WTC11 (cell line): Measurements from ENCODE around the gene TTC28. TPM values are rescaled to one million over a fixed set of nuclear protein-coding genes. Genes with fewer than 3 reads are reported as not detected.

Experiments used
- ATAC-seq: fragments of 200-7000 bp; cut with Tn5 transposase; 2 replicates; pipeline ENCODE4 v1.10.0; 2021; ENCODE audit warnings: mild to moderate bottlenecking, moderate library complexity
- CTCF ChIA-PET: fragments of 300-600 bp; sonication (Branson Sonifier 250); formaldehyde crosslinking; loops from one replicate; lab custom pipeline; 2021; ENCODE audit warnings: antibody characterized with exemption; lab: Charles Lee
- POLR2A ChIA-PET: fragments of 350-600 bp; sonication (Branson Sonifier 250); formaldehyde crosslinking; loops from one replicate; lab custom pipeline; 2021; ENCODE audit warnings: antibody characterized with exemption; lab: Charles Lee
- DNase-seq: peaks from one replicate; pipeline ENCODE4 v3.0.0; 2021; ENCODE audit warnings: low spot score
- H3K27ac Mint-ChIP-seq: 2 replicates; pipeline ENCODE4 v1.8.0; 2021; ENCODE audit warnings: mixed read lengths
- H3K27me3 Mint-ChIP-seq: 2 replicates; pipeline ENCODE4 v1.8.0; 2021; ENCODE audit warnings: low read depth, mild to moderate bottlenecking, moderate library complexity, mixed read lengths
- H3K36me3 Mint-ChIP-seq: 2 replicates; pipeline ENCODE4 v1.8.0; 2021; ENCODE audit warnings: mixed read lengths
- H3K4me1 Mint-ChIP-seq: 2 replicates; pipeline ENCODE4 v1.8.0; 2022; ENCODE audit warnings: mixed read lengths
- H3K4me3 Mint-ChIP-seq: 2 replicates; pipeline ENCODE4 v1.8.0; 2021; ENCODE audit warnings: mild to moderate bottlenecking, moderate library complexity, mixed read lengths
- H3K9me3 Mint-ChIP-seq: 2 replicates; pipeline ENCODE4 v1.8.0; 2021; ENCODE audit warnings: mixed read lengths
- AR ChIP-seq: fragments of 250-450 bp; sonication (Bioruptor Pico); IDR thresholded peaks from 2 replicates; pipeline ENCODE4 v1.9.0; 2021; ENCODE audit warnings: mild to moderate bottlenecking
- ELF4 ChIP-seq: sonication (generic); formaldehyde crosslinking; IDR thresholded peaks from 2 replicates; pipeline ENCODE4 v1.8.1; 2022; ENCODE audit warnings: low read depth, mild to moderate bottlenecking, moderate library complexity, missing genetic modification reagents
- FOXK1 ChIP-seq: sonication (generic); formaldehyde crosslinking; IDR thresholded peaks from 2 replicates; pipeline ENCODE4 v1.8.0; 2022; ENCODE audit warnings: mild to moderate bottlenecking, moderate library complexity, missing genetic modification reagents
- HMGA2 ChIP-seq: fragments of 250-450 bp; sonication (Bioruptor Pico); IDR thresholded peaks from 2 replicates; pipeline ENCODE4 v1.4.0; 2021; ENCODE audit warnings: mild to moderate bottlenecking, moderate library complexity
- JUN ChIP-seq: sonication (generic); formaldehyde crosslinking; IDR thresholded peaks from 2 replicates; pipeline ENCODE4 v1.8.0; 2023; ENCODE audit warnings: mild to moderate bottlenecking, missing genetic modification reagents
- KAT7 ChIP-seq: sonication (generic); formaldehyde crosslinking; IDR thresholded peaks from 2 replicates; pipeline ENCODE4 v1.8.1; 2023; ENCODE audit warnings: missing genetic modification reagents, mild to moderate bottlenecking, borderline replicate concordance
- MYBL2 ChIP-seq: sonication (generic); formaldehyde crosslinking; IDR thresholded peaks from 2 replicates; pipeline ENCODE4 v1.8.1; 2023; ENCODE audit warnings: mild to moderate bottlenecking, moderate library complexity, missing genetic modification reagents
- NFE2L1 ChIP-seq: sonication (generic); formaldehyde crosslinking; IDR thresholded peaks from 2 replicates; pipeline ENCODE4 v1.8.1; 2023; ENCODE audit warnings: missing genetic modification reagents
- SOX15 ChIP-seq: fragments of 250-450 bp; sonication (Bioruptor Pico); IDR thresholded peaks from 2 replicates; pipeline ENCODE4 v1.9.0; 2021; ENCODE audit warnings: mild to moderate bottlenecking
- TEAD1 ChIP-seq: sonication (generic); formaldehyde crosslinking; IDR thresholded peaks from 2 replicates; pipeline ENCODE4 v1.8.0; 2022; ENCODE audit warnings: mild to moderate bottlenecking, missing genetic modification reagents
- ZBTB43 ChIP-seq: sonication (generic); formaldehyde crosslinking; IDR thresholded peaks from 2 replicates; pipeline ENCODE4 v1.8.1; 2023; ENCODE audit warnings: mild to moderate bottlenecking, missing genetic modification reagents
- ZNF121 ChIP-seq: sonication (generic); formaldehyde crosslinking; IDR thresholded peaks from 2 replicates; pipeline ENCODE4 v1.8.0; 2023; ENCODE audit warnings: missing genetic modification reagents
- ZNF281 ChIP-seq: sonication (generic); formaldehyde crosslinking; IDR thresholded peaks from 2 replicates; pipeline ENCODE4 v1.8.0; 2023; ENCODE audit warnings: mild to moderate bottlenecking, missing genetic modification reagents
- ZNF416 ChIP-seq: fragments of 250-450 bp; sonication (Bioruptor Pico); IDR thresholded peaks from 2 replicates; pipeline ENCODE4 v1.9.0; 2021; ENCODE audit warnings: mild to moderate bottlenecking, inconsistent platforms
- ZNF532 ChIP-seq: fragments of 250-450 bp; sonication (Bioruptor Pico); IDR thresholded peaks from 2 replicates; pipeline ENCODE4 v1.9.0; 2021; ENCODE audit warnings: mild to moderate bottlenecking, borderline replicate concordance
- total RNA-seq: library from RNA; stranded (reverse); gene quantifications from 3 replicates; pipeline ENCODE4 v1.2.3, GENCODE V29; 2021
- TF ChIP-seq, protein P1 (sequence below): sonication (generic); formaldehyde crosslinking; IDR thresholded peaks from 2 replicates; pipeline ENCODE4 v1.8.1; 2022; ENCODE audit warnings: mild to moderate bottlenecking, missing genetic modification reagents, moderate library complexity, borderline replicate concordance

Gene TTC28
- total RNA-seq, 1 experiment from 2014 or later = 13.0 TPM

GRCh38 chr22:28333088-28333487, 346.6 kb downstream of the TTC28 start:
- no peak overlapping the region for H3K4me3 Mint-ChIP-seq
- peaks cover 3% of the 10 kb centered on the region for H3K36me3 Mint-ChIP-seq
- ATAC-seq (no peak), DNase-seq (no peak)
- peaks cover 12% of the 10 kb centered on the region for H3K9me3 Mint-ChIP-seq
- no peak overlapping the region for H3K27ac Mint-ChIP-seq
- H3K27me3 Mint-ChIP-seq = peaks cover 3% of the 10 kb centered on the region; the same call in 1 of the 2 replicates
- ChIA-PET POLR2A (no interaction called here), CTCF (no interaction called here)
- TF ChIP-seq ZNF281 (no peak), ELF4 (CRISPR knock-in tag) (no peak), NFE2L1 (CRISPR knock-in tag) (no peak), AR (CRISPR knock-in tag) (no peak), SOX15 (CRISPR knock-in tag) (no peak), ZNF121 (CRISPR knock-in tag) (no peak), KAT7 (CRISPR knock-in tag) (no peak), HMGA2 (CRISPR knock-in tag) (no peak), ZNF416 (CRISPR knock-in tag) (no peak), ZNF532 (CRISPR knock-in tag) (no peak), JUN (no peak), TEAD1 (CRISPR knock-in tag) (no peak), ZBTB43 (no peak)
- TF ChIP-seq, protein P1, sequence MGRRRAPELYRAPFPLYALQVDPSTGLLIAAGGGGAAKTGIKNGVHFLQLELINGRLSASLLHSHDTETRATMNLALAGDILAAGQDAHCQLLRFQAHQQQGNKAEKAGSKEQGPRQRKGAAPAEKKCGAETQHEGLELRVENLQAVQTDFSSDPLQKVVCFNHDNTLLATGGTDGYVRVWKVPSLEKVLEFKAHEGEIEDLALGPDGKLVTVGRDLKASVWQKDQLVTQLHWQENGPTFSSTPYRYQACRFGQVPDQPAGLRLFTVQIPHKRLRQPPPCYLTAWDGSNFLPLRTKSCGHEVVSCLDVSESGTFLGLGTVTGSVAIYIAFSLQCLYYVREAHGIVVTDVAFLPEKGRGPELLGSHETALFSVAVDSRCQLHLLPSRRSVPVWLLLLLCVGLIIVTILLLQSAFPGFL = no peak
- H3K4me1 Mint-ChIP-seq = peaks cover 21% of the 10 kb centered on the region

DNA sequence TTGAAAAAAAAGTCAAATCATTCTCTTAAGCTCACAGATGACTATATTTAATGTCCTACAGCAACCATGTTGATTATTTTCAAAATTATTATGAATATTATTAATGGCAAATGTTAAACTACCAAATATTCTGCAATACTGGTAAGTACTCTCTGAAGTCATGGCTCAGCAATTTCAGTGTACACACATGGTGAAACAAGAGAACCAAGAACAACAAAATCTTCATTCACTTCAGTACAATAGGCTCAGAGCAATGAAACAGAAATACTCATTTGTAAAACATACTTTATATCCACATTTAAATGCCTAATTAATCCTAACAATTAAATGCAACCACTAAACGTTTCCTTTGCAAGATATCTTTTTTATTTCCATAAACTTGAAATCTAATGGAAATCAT, 347.2 kb downstream of the TTC28 start:
- TF ChIP-seq FOXK1 (CRISPR knock-in tag) = no peak
- no peak for TF ChIP-seq MYBL2 (CRISPR knock-in tag)
- TF ChIP-seq ZNF121 (CRISPR knock-in tag) = no peak
- DNase-seq = no peak
- Mint-ChIP-seq H3K4me1 (peaks cover 21% of the 10 kb centered on the region), H3K27ac (no peak overlapping the region), H3K36me3 (peaks cover 2% of the 10 kb centered on the region; the same call in 1 of the 2 replicates), H3K27me3 (peaks cover 1% of the 10 kb centered on the region; the same call in 1 of the 2 replicates), H3K4me3 (no peak overlapping the region), H3K9me3 (peaks cover 11% of the 10 kb centered on the region)
- ATAC-seq = no peak
- ChIA-PET POLR2A (no interaction called here), CTCF (interaction anchor here (0.6 kb wide), 1 partner anchor 25 kb away, joined by 4 read pairs; no protein-coding TSS in a partner anchor)
